Stimulated activated CD4-positive, alpha-beta T cell treated with anti-CD3 and anti-CD28 coated beads, Interleukin-15, amount 100 ng/mL, for 1 hour (primary cell): ENCODE results near the gene CNIH1.
"Not testable (repeated sequence)": the region's sequence is repeated elsewhere in the genome, so short reads cannot be mapped to it uniquely, and the experiment has no call there.

Source experiments
- DNase-seq, 2 donors: peaks; one replicate each; pipeline ENCODE4 v3.0.0-alpha.2; 2020; ENCODE audit warnings: low read depth in 1 of 2, low spot score in 1 of 2

The CNIH1 gene

GRCh38 chr14:54470701-54471100, 29.5 kb upstream of the CNIH1 start:
- no peak for DNase-seq

GRCh38 chr14:54467280-54467679, 26.1 kb upstream of the CNIH1 start:
- DNase-seq = no peak

- no peak for DNase-seq
Measured at GRCh38 chr14:54465654-54466053, 24.5 kb upstream of the CNIH1 start.

GRCh38 chr14:54462048-54462447, 20.9 kb upstream of the CNIH1 start:
- no peak for DNase-seq

GRCh38 chr14:54459106-54459505, 17.9 kb upstream of the CNIH1 start:
- no peak for DNase-seq

DNA sequence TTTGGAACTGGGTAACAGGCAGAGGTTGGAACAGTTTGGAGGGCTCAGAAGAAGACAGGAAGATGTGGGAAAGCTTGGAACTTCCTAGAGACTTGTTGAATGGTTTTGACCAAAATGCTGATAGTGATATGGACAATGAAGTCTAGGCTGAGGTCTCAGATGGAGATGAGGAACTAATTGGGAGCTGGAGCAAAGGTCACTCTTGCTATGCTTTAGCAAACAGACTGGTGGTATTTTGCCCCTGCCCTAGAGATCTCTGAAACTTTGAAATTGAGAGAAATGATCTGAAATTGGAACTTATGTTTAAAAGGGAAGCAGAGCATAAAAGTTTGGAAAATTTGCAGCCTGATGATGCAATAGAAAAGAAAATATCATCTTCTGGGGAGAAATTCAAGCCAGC, 17.4 kb upstream of the CNIH1 start:
- not testable (repeated sequence) for DNase-seq

DNA sequence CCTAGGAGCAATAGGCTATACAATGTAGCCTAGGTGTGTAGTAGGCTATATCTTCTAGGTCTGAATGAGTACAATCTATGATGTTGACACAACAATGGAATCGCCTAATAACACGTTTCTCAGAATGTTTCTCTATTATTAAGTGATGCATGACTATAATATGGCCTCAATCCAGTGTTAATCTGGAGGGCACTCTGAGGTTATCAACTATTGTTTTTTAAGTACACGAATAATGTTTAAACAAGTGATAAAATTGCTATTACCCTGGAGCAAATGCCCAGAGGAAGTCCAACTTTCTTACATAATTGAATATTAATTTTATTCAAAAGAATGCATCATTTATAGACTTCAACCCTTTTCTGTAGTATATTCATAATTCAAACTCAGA, 16.4 kb upstream of the CNIH1 start:
- DNase-seq = no peak

- not testable (repeated sequence) for DNase-seq
Measured at GRCh38 chr14:54456820-54457608, 15.8 kb upstream of the CNIH1 start.

DNA sequence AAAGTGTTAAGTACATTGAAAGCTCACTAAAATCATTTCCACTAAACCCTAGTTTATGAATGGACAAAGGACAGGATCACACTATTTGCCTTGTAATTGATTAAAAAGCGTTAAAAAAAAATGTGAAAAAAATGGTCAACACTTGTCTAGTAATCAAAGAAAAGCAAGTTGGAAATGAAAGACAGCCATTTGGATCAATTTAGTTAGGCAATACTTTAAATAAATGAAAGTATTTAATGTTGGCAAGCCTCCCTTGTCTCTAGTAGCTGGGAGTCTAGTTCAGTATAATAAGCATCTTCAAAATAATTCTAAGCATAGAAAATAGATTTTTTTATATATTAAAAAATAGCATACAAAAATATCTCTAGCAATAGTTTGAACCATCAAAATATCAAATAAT, 14.2 kb upstream of the CNIH1 start:
- no peak for DNase-seq

DNA sequence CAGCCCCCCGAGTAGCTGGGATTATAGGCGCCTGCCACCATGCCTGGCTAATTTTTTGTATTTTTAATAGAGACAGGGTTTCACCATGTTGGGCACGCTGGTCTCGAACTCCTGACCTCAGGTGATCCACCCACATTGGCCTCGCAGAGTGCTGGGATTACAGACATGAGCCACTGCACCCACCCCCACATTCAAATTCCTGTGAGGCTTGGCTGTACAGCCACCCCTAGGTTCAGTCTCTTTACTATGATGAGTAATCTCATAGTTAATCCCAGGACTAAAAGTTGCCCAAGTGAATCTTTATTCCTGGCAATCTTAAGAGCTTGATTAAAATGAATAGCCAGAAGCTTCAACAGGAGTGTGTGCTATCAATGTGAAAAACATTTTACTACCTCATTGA, 12.8 kb upstream of the CNIH1 start:
- not testable (repeated sequence) for DNase-seq

DNA sequence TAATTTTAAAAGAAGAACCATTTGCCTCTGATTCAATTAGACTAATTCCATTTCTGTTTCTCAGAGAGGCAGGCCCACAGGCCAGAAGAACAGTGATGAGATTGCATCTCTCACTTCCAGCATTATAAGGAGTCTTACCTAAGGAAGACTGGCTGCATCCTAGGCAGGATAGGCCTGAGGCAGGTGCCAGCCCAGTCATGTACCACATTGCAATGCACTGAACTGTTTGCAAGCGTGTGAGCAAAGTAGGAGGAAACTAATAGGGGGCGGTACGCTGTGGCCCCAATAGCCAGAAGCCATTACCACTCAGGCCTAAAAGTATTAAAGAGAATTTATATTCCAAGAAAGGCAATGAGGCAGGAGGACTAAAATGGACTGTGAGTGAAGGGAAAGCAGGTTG, 12.1 kb upstream of the CNIH1 start:
- DNase-seq = no peak

DNA sequence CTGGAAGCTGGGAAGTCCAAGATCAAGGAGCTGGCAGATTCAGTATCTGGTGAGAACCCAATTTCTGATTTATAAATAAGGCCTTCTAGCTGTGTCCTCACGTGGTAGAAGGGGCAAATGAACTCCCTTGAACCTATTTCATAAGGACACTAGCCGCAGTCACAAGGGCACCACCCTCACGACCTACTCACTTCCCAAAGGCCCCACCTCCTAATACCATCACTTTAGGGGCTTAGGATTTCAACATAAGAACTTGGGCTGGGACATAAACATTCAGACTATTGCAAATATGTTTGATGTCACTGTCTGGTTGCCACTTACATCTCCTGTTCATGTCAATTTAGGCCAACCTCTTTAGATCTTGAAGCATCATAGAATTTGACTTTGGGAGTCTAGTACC, 10.8 kb upstream of the CNIH1 start:
- no peak for DNase-seq

DNA sequence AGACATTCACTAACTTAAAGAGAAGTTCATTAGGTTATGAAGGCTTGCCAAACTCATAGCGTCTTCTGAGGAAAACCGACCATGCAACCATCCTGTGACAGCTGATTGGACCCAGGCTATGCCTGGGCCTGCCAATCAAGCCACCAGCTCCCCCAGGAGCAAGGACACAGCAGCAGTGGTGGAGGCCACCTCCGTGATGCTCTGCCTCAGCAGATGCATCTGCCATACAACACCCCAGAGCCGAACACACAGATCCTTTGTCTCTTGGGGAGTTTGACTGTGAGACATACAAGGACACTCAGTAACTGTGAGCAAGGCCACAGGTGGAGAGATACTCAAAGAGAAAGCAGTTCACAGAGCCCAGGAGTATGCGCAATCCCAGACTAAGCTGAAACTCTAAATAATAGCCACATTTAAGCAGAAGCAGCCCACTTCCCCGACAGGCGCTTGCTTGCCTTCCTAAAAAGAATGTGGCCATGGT, 10.0 kb upstream of the CNIH1 start:
- no peak for DNase-seq

GRCh38 chr14:54450535-54450934, 9.4 kb upstream of the CNIH1 start:
- DNase-seq = no peak

GRCh38 chr14:54447231-54447692, 6.1 kb upstream of the CNIH1 start:
- no peak for DNase-seq

- no peak for DNase-seq
Measured at GRCh38 chr14:54446161-54446693, 5.1 kb upstream of the CNIH1 start.

GRCh38 chr14:54444681-54445080, 3.5 kb upstream of the CNIH1 start:
- no peak for DNase-seq

- no peak for DNase-seq
Measured at GRCh38 chr14:54443981-54444380, 2.8 kb upstream of the CNIH1 start.

GRCh38 chr14:54442961-54443360, 1.8 kb upstream of the CNIH1 start:
- not testable (repeated sequence) for DNase-seq

GRCh38 chr14:54440476-54440872, 700 bp downstream of the CNIH1 start:
- no peak for DNase-seq

DNA sequence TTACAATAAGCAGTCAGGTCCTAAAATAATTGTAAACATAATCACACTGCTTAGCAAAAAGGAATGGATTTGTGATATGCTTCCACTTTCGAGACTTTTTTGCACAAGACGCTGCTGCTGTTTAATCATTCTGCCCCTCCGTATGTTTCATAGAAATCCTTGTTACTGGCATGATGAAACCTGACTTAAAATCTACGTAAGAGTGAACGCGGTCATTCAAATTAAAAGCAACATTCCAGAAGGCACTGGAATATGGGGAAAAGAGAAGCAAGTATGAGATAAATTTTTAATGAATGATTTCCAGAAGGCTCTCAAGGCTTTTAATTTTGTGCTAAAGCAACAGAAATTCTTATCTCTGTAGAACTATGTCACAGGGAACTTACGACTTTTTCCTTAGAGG, 1.1 kb downstream of the CNIH1 start:
- DNase-seq = no peak

DNA sequence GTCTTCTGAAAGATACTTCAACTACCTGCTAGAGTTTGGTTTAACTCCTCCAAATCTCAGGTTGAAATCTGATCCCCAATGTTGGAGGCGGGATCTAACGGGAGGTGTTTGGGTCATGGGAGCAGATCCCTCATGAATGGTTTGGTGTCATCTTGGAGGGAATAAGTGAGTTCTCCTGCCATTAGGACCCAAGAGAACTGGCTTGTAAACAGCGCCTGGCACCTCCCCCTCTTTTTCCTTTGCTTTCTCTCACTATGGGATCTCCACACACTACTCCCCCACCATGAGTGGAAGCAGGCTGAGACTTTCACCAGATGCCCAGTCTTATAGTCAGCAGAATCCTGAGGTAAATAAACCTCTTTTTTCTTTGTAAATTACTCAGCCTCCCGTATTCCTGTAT, 2.5 kb downstream of the CNIH1 start:
- no peak for DNase-seq

DNA sequence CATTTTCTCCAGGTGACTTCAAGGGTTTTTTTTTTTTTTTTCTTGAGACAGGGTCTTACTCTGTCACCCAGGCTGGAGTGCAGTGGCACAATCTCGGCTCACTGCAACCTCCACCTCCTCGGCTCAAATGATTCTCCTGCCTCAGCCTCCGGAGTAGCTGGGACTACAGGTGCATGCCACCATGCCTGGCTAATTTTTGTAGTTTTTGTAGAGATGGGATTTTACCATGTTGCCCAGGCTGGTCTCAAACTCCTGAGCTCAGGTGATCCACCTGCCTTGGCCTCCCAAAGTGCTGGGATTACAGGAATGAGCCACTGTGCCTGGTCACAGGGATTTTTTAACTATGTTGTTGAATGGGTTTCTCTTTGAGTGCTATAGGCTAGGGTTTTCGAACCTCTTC, 3.2 kb downstream of the CNIH1 start:
- not testable (repeated sequence) for DNase-seq
